Measurements from ENCODE around the gene INTS15. TPM values are rescaled to one million over a fixed set of nuclear protein-coding genes. Genes with fewer than 3 reads are reported as not detected.

The INTS15 gene
- total and polyA plus RNA-seq, 2 donors (not counting 3 experiments of a cell fraction or from before 2014, with no cell fraction given), result 35.7 to 51.6 TPM

DNA sequence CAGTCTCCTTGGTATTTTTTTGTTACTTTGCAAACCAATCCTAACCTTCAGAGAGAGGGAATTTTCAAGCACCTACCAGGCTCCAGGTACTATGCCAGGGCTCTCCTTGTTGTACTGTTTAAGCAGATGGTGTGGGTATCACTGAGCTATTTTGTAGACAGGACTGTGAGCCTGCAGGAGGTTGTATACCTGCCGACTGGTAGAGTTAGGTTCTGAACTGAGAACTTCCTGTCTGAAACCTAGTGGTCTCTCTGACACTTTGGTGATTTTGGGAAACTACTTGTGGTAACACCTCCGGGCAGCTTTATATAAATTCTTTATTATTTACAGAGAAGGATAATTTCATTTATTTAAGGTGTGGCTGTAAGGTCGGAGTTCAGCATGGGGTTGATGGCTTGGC lies 30.1 kb downstream of the INTS15 start:
- CTCF ChIA-PET, result no interaction called here
- no peak overlapping the region for H3K4me3 ChIP-seq (replicated peaks in 1 of 3; ENCODE audit: insufficient read depth in 1 of 3, low read depth in 1 of 3, low read length in 3 of 3)
- FAIRE-seq, result no peak

More for the DNA sequence above, 30.1 kb downstream of the INTS15 start:
- H4K20me1 ChIP-seq (replicated peaks; ENCODE audit: control insufficient read depth, extremely low read depth, insufficient read depth, low read length), result no peaks in the 10 kb centered on the region
- intact Hi-C loops (cut with micrococcal nuclease) (no loop called here), dilution Hi-C loops (cut with MboI; ENCODE audit: extremely low pct_ligation_motif_present, low sequenced_read_pairs) (no loop called here)
- BruUV-seq (replicated peaks), result no TSS peak
- TF ChIP-seq, protein P1, sequence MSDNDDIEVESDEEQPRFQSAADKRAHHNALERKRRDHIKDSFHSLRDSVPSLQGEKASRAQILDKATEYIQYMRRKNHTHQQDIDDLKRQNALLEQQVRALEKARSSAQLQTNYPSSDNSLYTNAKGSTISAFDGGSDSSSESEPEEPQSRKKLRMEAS (IDR thresholded peaks at IDR 0.05; ENCODE audit: insufficient read depth, insufficient read length), result no peak
- TF ChIP-seq POLR2AphosphoS5 (IDR thresholded peaks at IDR 0.05; ENCODE audit: insufficient read depth, low read depth, low read length), result no peak
- TF ChIP-seq, protein P2, sequence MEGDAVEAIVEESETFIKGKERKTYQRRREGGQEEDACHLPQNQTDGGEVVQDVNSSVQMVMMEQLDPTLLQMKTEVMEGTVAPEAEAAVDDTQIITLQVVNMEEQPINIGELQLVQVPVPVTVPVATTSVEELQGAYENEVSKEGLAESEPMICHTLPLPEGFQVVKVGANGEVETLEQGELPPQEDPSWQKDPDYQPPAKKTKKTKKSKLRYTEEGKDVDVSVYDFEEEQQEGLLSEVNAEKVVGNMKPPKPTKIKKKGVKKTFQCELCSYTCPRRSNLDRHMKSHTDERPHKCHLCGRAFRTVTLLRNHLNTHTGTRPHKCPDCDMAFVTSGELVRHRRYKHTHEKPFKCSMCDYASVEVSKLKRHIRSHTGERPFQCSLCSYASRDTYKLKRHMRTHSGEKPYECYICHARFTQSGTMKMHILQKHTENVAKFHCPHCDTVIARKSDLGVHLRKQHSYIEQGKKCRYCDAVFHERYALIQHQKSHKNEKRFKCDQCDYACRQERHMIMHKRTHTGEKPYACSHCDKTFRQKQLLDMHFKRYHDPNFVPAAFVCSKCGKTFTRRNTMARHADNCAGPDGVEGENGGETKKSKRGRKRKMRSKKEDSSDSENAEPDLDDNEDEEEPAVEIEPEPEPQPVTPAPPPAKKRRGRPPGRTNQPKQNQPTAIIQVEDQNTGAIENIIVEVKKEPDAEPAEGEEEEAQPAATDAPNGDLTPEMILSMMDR (IDR thresholded peaks at IDR 0.05; ENCODE audit: extremely low read depth in 1 of 2, insufficient read depth in 1 of 2, low read depth in 1 of 2, low read length in 2 of 2), result no peak
- TF ChIP-seq FOS (IDR thresholded peaks at IDR 0.05; ENCODE audit: borderline replicate concordance, insufficient read depth, low read length), result no peak
- TF ChIP-seq MYC (IDR thresholded peaks at IDR 0.05; ENCODE audit: low read depth, low read length), result no peak
- TF ChIP-seq POLR2A (IDR thresholded peaks at IDR 0.05; ENCODE audit: low read depth, low read length), result no peak
- TF ChIP-seq EZH2 (IDR thresholded peaks at IDR 0.05; ENCODE audit: borderline replicate concordance, low read depth, low read length, severe bottlenecking), result no peak
- TF ChIP-seq GATA2 (IDR thresholded peaks at IDR 0.05; ENCODE audit: insufficient read depth, insufficient read length, low read depth, low read length), result no peak
- no peak for TF ChIP-seq JUN (IDR thresholded peaks at IDR 0.05; ENCODE audit: borderline replicate concordance, insufficient read depth, insufficient read length, low read depth)
- no peaks in the 10 kb centered on the region for H3K9me1 ChIP-seq (replicated peaks; ENCODE audit: control insufficient read depth, extremely low read depth, insufficient read depth, low read length)
- H3K79me2 ChIP-seq (ENCODE audit: control insufficient read depth, insufficient read depth, low read length), result no peaks in the 10 kb centered on the region
- H3K4me1 ChIP-seq (ENCODE audit: control insufficient read depth, extremely low read depth, insufficient read depth, low read length), result no peaks in the 10 kb centered on the region
- POLR2A ChIA-PET, result no interaction called here
- DNase-seq (ENCODE audit: low read depth, low spot score), result no peak
- H3K9ac ChIP-seq (replicated peaks; ENCODE audit: extremely low read depth, insufficient read depth, low read length), result no peak overlapping the region
- H2AFZ ChIP-seq (ENCODE audit: low read depth, low read length), result no peak overlapping the region
- no peaks in the 10 kb centered on the region for H3K9me3 ChIP-seq (replicated peaks; ENCODE audit: control insufficient read depth, insufficient read depth, low read length)
- H3K27ac ChIP-seq (ENCODE audit: insufficient read depth, low read depth, low read length), result no peak overlapping the region
- no peak overlapping the region for H3K4me2 ChIP-seq (ENCODE audit: insufficient read depth, low read length)
- peaks cover 11 to 14% of the 10 kb centered on the region in 2 experiments for H3K27me3 ChIP-seq (ENCODE audit: control insufficient read depth in 2 of 2, insufficient read depth in 2 of 2, low read length in 2 of 2)
- no peaks in the 10 kb centered on the region for H3K36me3 ChIP-seq (ENCODE audit: control insufficient read depth in 2 of 2, extremely low read depth in 1 of 2, insufficient read depth in 2 of 2, low read length in 2 of 2)
